GM19468 (cell line): ENCODE results near the gene GIGYF2.

Experiments
- ATAC-seq: cut with Tn5 transposase; IDR thresholded peaks from one replicate; pipeline ENCODE4 v1.9.1; 2021; ENCODE audit warnings: mild to moderate bottlenecking, moderate library complexity, moderate number of reproducible peaks; ENCODE audit not compliant: unreplicated experiment; ENCODE audit errors: extremely low read depth

Gene GIGYF2

GRCh38 chr2:232749331-232749730, 52.2 kb downstream of the GIGYF2 start:
- ATAC-seq = no peak

DNA sequence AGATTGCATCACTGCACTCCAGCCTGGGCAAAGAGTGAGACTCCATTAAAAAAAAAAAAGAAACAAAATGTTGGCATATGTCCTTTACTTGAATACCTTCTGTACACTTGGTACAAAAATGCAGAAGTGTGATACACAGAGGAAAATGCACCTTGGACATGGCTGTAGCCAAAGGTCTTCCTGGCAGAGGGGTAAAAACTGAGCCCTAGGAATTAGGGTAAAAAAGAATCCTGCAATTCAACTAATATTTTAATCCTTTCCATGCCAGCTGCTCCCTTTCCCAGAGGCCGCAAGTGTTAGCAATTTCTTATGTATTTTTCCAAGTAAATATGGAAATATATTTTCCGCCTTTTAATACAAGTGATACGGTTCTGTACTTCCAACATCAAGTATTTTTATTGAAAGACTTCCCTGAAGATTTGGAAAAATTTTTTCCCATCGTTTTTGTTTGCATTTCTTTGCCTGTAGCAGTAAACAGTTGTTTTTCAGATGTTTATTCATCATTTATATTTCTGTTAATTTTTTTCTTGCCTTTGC, 53.1 kb downstream of the GIGYF2 start:
- no peak for ATAC-seq

DNA sequence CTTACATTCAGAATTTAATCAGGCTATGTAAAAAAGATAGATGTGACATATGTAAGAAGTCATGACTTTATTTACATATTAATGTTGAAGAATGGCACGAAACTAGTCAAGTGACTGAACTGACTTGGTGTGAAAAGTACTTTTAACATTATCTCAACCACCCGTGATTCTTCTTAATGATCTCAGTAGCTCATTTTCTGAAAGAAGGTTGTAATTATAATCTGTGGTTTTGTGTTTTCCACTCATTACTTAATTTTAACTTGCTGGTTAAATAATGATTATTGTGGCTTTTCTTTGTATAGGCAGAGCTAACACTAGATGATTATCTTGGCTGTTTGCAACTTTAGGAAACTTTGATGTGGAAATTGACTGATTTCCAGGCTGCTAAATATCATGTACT, 60.8 kb downstream of the GIGYF2 start:
- no peak for ATAC-seq

- ATAC-seq = no peak
These were observed 64.3 kb downstream of the GIGYF2 start for GRCh38 chr2:232761301-232761907.

GRCh38 chr2:232767866-232768265, 70.7 kb downstream of the GIGYF2 start:
- no peak for ATAC-seq

DNA sequence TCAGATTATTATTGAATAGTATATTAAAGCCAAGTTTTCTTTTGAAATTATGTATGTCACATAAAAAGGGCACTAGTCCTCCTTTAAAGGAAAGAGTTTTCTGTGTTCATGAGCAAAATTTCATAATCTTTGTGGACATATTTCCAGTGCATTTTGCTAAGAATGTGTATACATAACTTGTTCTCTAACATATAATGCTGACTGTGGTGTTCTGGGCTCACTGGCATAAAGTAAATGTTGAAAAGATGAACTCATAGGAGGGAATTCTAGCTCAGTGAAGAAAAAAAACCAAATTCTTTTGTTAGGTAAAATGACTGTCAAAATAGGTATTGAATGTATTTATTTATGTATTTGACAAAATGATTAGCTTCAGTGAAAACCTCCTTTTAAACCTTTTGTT, 73.1 kb downstream of the GIGYF2 start:
- no peak for ATAC-seq

GRCh38 chr2:232771870-232772269, 74.7 kb downstream of the GIGYF2 start:
- no peak for ATAC-seq

- ATAC-seq = peak; percentile 51
These were observed 75.4 kb downstream of the GIGYF2 start for GRCh38 chr2:232772531-232772930.

DNA sequence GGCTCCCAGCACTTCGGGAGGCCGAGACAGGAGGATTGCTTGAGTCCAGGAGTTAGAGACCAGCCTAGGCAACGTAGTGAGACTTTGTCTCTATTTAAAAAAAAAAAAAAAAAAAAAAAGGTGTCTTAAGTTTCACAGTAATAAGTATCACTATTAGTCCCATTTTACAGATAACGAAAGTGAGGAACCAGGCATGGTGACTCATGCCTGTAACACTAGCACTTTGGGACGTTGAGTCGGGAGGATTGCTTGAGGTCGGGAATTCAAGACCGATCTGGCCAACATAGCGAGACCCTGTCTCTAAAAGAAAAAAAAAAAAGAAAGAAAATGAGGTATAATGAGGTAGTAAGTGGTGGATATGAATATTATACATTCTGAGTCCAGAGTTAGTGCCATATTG, 76.7 kb downstream of the GIGYF2 start:
- ATAC-seq = no peak

- no peak for ATAC-seq
These were observed 79.3 kb downstream of the GIGYF2 start, which contains the start of gene KCNJ13 for GRCh38 chr2:232776435-232776834. Gene KCNJ13 (minus strand): TSS chr2:232776565. CDS start chr2:232771362, 5,203 bp downstream.

DNA sequence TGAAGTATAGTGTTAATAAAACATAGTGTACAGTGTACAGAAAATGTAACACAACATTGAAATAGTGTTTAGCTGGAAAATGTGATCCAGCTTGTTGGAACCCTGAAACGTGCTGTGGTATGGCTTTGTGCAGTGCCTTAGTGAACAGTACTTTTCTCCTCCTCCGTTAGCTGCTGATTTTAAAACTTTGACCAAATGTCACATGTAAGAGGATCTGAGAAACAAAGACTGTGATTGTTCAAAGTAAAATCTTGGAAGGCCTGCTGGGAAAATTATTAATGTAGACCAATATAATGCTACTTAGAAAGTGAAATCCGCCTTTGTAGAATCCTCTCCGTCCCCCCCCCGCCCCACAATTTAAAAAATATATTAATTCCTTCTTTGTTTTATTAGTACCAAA, 80.1 kb downstream of the GIGYF2 start:
- no peak for ATAC-seq

- ATAC-seq = no peak
These were observed 82.3 kb downstream of the GIGYF2 start for GRCh38 chr2:232779465-232779864.

DNA sequence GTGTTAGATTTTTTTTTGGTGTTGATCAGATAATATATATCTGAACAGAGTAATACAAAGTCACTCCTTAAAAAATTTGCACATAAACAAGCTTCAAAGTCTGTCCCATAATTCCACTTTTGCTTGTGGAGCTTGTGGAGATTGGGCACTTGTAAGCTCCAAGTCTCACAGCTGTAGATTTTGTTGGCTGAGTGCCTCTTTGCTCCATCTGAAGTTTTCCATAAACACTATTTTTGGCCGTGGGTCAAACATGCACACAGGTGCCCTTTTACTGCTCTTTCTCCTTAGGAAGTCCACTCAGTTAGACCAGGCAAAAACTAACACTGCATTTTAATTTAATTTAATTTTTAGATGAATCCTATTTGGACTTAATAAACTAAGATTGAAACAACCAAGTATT, 82.8 kb downstream of the GIGYF2 start:
- no peak for ATAC-seq

GRCh38 chr2:232781765-232782164, 84.6 kb downstream of the GIGYF2 start:
- peak; percentile 68 for ATAC-seq

- no peak for ATAC-seq
These were observed 86.1 kb downstream of the GIGYF2 start for GRCh38 chr2:232783278-232783677.

- ATAC-seq = no peak
These were observed 90.7 kb downstream of the GIGYF2 start for GRCh38 chr2:232787806-232788205.

DNA sequence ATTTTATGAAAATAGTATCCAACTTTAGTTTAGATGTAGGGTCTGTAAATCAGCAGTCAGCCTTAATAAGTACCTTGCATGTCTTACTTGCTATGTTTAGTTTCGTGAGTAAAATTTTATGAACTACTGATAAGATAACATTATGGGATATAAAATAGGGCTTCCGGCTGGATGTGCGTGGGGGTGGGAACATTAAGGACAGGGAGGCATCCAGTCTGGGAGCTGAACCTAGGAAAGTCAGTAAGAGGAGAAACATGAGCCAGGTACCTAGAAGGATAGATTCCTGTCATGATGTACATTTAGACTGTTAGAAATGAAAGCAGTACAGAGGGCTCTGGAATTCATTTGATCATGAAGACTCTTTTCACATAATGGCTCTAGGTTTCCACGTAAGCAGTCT, 92.0 kb downstream of the GIGYF2 start:
- ATAC-seq = no peak

GRCh38 chr2:232791518-232791917, 94.4 kb downstream of the GIGYF2 start:
- no peak for ATAC-seq

- no peak for ATAC-seq
These were observed 96.1 kb downstream of the GIGYF2 start for GRCh38 chr2:232793271-232793670.

GRCh38 chr2:232794981-232795380, 97.8 kb downstream of the GIGYF2 start:
- ATAC-seq = no peak

DNA sequence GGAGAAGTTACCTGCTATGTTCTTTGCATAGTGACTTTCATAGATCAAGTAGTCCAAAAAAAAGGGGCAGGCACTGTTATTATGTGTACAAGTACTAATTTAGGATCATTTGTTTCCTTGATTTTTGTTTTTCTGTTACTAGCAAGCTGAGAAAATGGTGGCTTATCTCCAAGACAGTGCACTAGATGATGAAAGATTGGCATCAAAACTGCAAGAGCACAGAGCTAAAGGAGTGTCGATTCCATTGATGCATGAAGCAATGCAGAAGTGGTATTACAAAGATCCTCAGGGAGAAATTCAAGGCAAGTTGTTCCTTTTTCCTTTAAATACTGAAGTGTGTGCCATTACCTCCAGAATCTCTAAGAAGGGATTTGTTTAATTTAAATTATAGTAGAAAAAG, 98.8 kb downstream of the GIGYF2 start:
- no peak for ATAC-seq

- ATAC-seq = no peak
These were observed 101.1 kb downstream of the GIGYF2 start for GRCh38 chr2:232798187-232798586.
